DLD1 (cell line): ENCODE measurements around the gene RAD51AP2.
"Not testable (repeated sequence)": the region's sequence is repeated elsewhere in the genome, so short reads cannot be mapped to it uniquely, and the experiment has no call there.

Source experiments
- in situ Hi-C: cut with HindIII; loops from 2 replicates; pipeline ENCODE4 v1.10.0; 2017; ENCODE audit warnings: low sequenced_read_pairs

Gene RAD51AP2

GRCh38 chr2:17538022-17538843, 20.0 kb upstream of the RAD51AP2 start:
- in situ Hi-C loops: no loop called here

GRCh38 chr2:17536416-17536815, 18.2 kb upstream of the RAD51AP2 start:
- in situ Hi-C loops: no loop called here

- in situ Hi-C loops: no loop called here
These were observed 15.3 kb upstream of the RAD51AP2 start for GRCh38 chr2:17533546-17533945.

GRCh38 chr2:17529771-17530170, 11.5 kb upstream of the RAD51AP2 start:
- in situ Hi-C loops: no loop called here

- in situ Hi-C loops: no loop called here
These were observed 4.1 kb upstream of the RAD51AP2 start for GRCh38 chr2:17522303-17522702.

- in situ Hi-C loops: no loop called here
These were observed 3.4 kb upstream of the RAD51AP2 start for GRCh38 chr2:17521621-17522020.

GRCh38 chr2:17520761-17521160, 2.5 kb upstream of the RAD51AP2 start:
- in situ Hi-C loops: no loop called here

DNA sequence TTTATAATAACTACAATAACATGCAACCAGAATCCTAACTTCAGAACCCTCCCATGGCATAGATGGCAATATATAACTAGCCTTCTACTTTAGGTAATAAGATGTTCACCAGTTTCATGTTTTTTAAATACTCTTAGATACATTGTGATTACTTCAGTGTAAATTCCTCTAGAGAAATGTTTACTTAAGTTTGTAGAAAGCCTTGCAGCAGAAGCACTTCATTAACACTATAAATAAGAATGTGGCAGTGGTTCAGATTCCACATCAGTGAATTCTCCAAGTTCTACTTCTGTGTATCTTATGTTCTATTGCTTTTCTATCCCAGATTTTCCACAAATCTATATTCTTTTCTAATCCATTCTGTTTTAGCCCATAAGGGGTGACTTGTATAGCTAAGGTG, 1.2 kb upstream of the RAD51AP2 start:
- in situ Hi-C loops: no loop called here

DNA sequence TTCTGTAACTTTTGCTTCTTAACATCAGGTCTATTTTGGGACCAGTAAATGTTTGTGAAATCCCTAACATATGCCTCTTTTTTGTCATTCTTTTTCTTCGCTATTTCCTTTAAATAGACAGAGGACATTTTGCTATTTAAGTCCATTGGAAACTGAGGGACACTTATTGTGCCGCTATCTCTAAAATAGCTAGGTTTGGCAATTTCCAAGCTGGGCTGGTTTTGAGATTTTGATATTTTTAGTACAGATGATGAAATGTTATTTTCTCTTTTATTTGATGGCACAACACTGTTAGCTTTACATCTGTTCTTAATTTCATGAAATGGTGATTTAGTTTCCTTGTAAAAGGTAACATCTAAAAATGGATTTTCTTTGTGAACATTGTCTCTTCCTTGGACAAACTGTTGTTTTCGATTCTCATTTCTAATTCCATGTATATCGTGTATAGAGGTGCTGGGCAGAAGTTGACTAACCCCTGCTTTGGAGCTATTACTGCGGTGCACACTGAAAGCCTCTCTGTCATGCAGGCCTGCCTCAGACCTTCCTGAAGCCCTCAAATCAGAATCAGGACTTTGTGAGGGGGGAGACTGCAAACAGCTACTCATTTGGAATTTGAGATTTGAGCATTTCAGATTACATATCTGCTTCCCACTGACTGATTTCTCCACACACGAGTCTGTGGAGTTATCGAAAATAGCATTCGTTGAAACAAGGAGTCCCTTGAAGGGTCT, 594 bp downstream of the RAD51AP2 start:
- in situ Hi-C loops: no loop called here

GRCh38 chr2:17515652-17516051, 2.6 kb downstream of the RAD51AP2 start:
- in situ Hi-C loops: no loop called here

- in situ Hi-C loops: no loop called here
These were observed 11.3 kb downstream of the RAD51AP2 start for GRCh38 chr2:17506736-17507616.

DNA sequence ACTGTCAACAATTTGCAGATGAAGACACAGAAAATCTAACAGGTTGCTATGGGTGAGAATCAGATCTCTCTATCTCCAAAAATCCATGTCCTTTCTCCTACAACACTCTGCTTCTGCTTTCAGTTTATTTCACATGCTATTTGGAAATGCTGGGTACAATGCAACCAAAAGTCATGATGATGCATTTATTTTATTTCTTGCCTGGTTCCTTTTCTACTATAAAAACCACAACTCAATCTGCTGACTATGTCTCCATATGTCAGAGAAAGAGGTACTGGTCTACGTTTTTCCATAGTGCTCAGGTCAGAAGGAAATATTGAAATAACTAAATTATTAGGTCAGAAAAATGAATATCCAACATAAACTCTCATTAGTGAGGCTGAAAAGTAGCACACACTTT, 20.5 kb downstream of the RAD51AP2 start:
- in situ Hi-C loops: no loop called here

DNA sequence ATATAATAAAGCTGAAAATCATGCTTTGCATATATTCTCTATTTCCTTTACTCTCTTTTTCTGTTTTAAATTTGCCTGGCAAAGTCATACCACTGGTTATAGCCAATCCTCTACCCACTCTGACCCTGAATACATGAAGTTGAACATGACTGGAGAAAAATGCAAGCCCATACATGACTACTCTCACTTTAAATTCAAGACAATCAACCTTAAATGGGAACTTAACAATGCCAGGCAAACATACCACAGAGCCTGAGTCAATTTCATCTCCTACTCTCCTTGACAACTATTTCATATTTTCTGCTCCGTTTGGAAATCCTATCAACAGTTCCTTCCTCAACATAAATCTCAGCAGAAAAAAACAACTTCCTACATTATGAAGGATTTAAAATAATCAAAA, 22.6 kb downstream of the RAD51AP2 start:
- in situ Hi-C loops: no loop called here

GRCh38 chr2:17490165-17490564, 28.1 kb downstream of the RAD51AP2 start:
- in situ Hi-C loops: not testable (repeated sequence)

- in situ Hi-C loops: not testable (repeated sequence)
These were observed 29.6 kb downstream of the RAD51AP2 start for GRCh38 chr2:17488610-17489009.

GRCh38 chr2:17483496-17483895, 34.7 kb downstream of the RAD51AP2 start:
- in situ Hi-C loops: loop anchor here (5.0 kb wide), 1 partner anchor 169 kb away; no protein-coding TSS in a partner anchor

DNA sequence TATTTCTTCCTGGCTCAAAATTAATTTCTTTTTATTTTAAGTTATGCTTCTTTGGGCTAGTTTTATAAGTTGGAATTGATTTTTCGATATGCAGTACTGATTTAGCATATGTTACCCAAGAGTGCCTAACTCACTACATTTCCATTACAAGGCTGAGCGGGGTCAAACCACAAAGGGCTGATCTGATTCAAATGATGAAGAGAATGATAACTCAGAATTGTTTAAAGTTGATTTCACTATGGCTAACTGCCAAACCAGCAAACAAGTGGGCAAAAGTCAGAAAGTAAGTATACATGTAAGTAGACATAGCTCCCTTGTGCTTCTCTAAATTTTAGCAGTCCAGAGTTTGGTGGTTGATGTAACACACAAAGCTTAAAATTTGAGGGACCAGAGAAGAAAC, 35.6 kb downstream of the RAD51AP2 start:
- in situ Hi-C loops: loop anchor here (5.0 kb wide), 1 partner anchor 170 kb away; no protein-coding TSS in a partner anchor

GRCh38 chr2:17479875-17480274, 38.4 kb downstream of the RAD51AP2 start:
- in situ Hi-C loops: loop anchor here (5.0 kb wide), 1 partner anchor 172 kb away; no protein-coding TSS in a partner anchor

DNA sequence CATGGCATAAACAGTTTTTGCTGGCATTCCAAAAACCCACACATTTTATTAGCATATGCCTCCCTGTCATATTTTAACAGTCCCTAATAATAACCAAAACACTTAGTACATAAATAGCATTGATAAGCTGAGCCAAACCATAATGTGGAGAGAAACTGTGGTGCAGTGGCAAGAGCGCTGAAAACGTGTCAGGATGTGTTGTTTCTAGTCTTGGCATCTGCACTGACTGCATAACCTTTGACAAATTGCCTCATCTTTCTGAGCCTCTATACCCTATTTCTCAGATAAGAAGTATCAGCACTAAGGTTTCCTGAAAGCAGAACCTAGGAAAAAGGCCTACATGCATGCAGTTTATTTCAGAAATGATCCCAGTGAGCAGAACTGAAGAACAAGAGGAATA, 41.4 kb downstream of the RAD51AP2 start:
- in situ Hi-C loops: no loop called here

GRCh38 chr2:17476064-17476463, 42.2 kb downstream of the RAD51AP2 start:
- in situ Hi-C loops: no loop called here

DNA sequence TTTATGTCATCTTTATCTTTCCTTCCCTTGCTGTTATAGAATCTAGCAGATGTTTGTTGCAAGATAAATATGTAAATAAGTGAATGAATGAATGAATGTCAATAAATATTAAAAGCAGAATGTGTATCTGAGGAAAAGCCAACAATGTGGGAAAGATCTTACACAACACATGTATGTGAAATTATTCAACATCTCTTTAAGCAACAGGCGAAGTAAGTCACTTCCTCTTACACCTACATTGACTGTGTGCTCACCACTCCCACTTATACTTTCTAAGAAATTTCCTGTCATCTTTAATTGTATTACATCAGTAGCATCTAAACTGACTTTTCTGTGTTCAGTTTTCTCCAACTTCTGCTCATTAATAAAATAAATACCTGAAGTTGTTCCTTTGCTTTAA, 43.0 kb downstream of the RAD51AP2 start:
- in situ Hi-C loops: no loop called here
